Measurements from ENCODE around the gene ST3GAL3. TPM values are rescaled to one million over a fixed set of nuclear protein-coding genes. Genes with fewer than 3 reads are reported as not detected.

ST3GAL3 gene
- total RNA-seq, 1 donor from 2014 or later: 15.2 TPM

Small RNA genes within 50 kb of the gene (microRNA-seq; reads per million reads assigned to microRNA genes)
- gene MIR6079 (ENCODE audit: borderline number of aligned reads): not detected

Other genes with a start within 250 kb of the ST3GAL3 start
- gene PTPRF, start 176.7 kb upstream of the ST3GAL3 start, total RNA-seq: 54.6 to 66.7 TPM (median 62.0 TPM) in 3 replicates
- 48.3 to 50.8 TPM (median 49.8 TPM) in 3 replicates for gene KDM4A, start 57.4 kb upstream of the ST3GAL3 start, total RNA-seq
- gene ARTN, start 226.3 kb downstream of the ST3GAL3 start, total RNA-seq: 0.50 to 1.6 TPM (median 0.69 TPM) in 3 replicates
- gene IPO13, start 239.4 kb downstream of the ST3GAL3 start, total RNA-seq: 33.4 to 39.2 TPM (median 38.8 TPM) in 3 replicates